ENCODE results near the gene PLCH2.
"Not testable (repeated sequence)": the region's sequence is repeated elsewhere in the genome, so short reads cannot be mapped to it uniquely, and the experiment has no call there.

PLCH2 gene

DNA sequence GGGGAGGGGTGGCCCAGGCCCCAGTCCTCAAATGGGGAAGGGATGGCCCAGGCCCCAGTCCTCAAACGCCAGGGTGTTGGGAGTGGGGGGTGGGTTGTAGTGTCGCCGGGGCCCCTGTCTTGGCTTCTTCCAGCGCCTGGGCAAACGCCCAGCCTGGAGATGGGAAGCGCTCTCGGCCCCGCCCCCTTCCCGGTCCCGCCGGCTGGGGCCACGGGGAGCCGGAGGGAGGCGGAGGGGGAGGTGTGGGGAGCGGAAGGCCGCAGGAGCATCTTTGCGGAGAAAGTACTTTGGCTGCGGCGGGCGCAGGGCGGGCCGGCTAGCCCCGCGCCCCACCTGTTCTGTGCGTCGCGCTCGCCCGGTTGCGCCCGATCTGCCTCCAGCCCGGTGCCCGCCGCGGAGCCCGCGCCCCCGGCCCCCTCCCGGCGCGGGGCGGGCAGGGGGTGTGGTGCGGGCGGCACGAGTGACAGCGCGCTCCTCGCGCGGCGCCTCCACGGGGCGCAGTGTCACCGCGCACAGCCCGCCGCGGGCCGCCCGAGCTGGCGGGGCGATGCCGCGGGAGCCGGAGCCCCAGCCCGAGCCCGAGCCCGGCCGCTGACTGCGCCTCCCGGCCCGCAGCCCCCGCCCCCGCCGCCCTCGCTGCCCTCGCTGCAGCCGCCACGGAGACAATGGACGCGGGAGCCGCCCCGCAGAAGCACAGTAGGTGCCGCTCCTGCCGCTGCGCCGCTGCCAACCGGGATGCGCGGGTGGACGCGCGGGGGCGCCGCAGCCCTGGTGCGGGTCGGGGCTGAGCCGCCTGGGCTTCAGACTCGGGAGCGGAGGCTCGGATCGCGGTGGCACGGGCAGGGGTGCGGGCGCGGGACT, 32.6 kb upstream of the PLCH2 start:
- peak; percentile 14 to 16 for DNase-seq

GRCh38 chr1:2444138-2444591, 31.9 kb upstream of the PLCH2 start:
- DNase-seq, result no peak

GRCh38 chr1:2445162-2445822, 30.8 kb upstream of the PLCH2 start:
- no peak for DNase-seq

DNA sequence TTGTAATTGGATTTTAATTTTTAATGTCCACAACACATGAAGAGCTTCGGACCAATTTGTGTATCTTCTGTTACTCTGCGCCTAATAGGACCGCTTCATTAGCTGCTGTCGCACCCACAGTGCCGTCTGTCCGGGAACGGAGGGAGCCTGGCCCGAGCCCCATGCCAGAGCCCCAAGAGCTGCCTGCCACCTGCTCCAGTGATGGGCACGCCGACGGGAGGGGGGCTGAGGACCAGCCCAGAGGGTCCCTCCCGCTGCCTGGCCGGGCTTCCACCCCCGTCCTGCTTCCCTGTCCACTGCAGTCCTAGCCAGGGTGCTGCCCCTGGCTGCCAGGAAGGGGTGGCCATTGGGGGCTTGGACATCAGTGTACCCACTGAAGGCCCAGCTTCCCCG, 30.3 kb upstream of the PLCH2 start:
- no peak for DNase-seq

DNA sequence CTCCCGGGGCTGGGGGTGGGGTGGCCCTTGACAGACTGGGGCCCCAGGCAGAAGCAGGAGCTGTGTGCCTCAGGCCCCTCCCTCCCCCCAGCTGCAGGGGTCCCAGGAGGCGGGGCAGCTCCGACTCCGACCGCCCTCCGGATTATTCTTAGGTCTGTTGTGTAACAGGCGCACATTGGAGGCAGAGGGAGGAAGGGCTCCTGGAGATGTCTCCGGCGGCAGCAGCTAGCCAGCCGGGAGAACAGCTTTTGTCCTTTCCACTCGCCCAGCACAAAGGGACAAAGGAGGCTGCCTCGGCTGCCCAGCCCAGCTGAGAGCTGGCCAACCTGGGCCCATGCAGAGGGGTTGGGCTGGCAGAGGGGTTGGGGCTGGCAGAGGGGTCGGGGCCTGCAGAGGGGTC, 29.7 kb upstream of the PLCH2 start:
- no peak for DNase-seq

DNA sequence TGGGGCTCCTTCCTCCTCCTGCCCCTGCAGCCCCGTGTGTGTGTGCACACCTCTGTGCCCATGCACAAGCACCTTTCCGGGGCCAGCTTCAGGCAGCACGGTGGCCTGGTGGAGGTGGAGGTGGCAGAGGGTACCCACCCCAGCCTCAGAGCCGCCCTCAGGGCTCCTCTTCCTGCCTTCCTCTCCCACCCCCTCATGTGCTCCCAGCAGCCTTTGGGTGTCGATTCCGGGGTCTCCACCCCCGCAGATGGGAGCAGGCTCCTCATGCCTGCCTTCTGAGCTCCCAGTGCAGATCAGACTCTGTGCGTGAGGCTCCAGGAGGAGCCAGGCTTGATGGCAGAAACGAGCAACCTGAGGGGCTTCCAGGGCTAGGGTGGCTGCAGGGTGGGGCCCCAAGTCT, 29.2 kb upstream of the PLCH2 start:
- DNase-seq, result no peak

DNA sequence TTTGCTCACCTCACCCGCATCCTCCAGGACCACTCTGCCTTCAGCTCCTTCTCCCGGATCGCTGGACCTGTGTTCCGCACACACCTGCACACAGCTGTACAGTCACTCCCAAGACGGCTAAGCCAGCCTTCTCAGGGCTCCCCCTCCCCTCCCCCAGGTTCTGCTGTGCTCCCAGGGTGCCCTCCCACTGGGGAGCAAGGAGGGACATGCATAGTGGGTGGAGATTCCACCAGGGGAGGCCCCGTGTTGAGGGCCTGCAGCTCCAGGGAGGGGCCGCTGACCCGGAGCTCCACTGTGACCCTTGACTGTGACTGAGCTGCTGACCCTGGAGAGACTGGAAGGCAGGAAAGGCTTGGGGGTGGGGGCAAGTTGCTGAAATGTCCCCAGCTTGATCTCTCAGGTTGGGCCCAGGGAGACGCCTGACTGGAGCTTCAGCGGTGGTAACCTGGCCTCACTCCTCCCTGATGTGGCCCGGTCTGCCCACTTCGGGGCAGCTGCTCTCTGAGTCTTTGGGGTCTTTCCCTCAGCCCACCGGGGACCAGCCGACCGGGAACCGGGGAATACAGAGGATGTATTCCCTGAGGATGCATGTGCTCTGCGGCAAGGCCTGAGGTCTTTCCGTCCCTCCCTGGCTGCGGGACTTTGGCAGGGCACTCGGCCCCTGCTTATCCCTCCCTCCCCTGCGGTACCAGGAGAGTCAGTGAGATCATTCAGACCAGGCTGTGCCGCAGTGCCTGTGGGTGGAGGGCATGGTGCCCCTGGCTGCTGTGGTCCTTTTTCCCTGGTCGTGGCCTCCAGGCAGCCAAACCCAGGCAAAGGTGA, 28.6 kb upstream of the PLCH2 start:
- DNase-seq, result no peak

DNA sequence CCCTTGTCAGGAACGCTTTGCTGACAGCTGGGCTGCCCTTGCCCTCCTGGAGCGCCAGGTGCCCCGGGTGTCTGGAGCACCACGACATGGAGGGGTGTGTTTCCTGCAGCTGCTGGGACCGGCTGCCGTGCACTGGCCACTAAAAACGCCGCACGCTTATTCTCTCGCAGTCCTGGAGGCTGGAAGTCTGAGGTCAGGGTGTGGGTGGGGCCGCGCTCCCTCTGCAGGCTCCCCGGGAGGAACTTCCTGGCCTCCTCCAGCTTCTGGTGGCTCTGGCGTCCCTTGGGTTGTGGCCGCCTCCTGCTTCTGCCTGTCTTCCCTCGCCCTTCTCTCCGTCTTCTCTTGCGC, 28.0 kb upstream of the PLCH2 start:
- DNase-seq, result no peak

GRCh38 chr1:2449636-2450454, 26.2 kb upstream of the PLCH2 start:
- no peak for DNase-seq

DNA sequence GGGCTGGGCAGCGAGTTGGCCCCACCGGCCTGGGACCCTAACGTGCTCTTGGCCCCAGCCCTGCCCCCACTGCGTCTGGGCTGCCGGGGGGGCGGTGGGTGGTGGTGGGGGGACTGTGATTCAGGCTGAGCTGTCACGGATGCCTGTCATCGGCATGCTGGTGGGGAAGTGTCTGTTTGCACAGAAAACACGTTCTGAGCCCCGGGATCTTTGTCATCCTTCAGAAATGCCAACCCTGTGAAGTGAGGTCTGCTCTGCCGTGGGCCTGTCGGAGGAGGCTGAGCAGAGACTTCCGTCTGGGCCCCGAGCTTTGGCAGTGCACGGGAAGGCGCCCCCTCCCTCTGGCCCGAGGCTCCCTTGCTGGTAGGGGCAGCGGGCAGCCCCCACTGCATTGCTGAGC, 24.3 kb upstream of the PLCH2 start:
- DNase-seq, result no peak

- no peak for DNase-seq
These were observed 23.7 kb upstream of the PLCH2 start for GRCh38 chr1:2452201-2452931.

DNA sequence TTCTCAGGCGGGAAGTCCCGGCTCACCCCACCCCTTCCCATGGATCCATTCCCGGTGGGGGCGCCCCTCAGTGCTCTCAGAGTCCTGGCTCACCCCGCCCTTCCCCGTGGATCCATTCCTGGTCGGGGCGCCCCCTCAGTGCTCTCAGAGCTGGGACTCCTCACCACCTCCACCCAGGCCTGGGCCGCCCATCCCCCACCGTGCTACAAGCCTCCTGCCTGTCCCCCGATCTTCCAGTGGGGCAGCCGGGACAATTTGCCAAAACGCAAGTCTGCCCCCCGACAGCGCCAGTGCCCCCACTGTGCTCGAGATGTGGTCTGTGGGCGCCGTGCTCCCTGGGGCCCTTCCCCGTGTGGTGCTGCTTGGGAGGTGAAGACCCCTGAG, 23.2 kb upstream of the PLCH2 start:
- no peak for DNase-seq

DNA sequence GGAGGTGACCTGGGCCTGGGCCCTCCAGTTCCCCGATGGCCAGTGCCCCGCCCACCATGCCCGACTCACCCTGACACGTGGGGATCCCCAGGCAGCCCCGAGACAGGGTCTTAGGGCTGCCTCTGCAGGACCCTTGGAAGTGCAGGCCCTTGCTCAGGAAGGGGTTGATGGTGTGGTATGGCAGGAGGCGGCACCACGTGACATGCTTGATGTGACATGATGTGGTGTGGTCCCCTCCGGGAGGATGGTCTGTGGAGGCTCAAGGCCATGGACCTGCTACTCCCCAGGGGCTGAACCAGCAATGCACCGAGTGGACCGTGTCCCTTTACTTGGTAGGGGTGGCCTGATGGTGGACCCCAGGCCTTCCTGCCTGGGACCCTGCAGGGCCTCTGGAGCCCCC, 21.9 kb upstream of the PLCH2 start:
- DNase-seq, result no peak

- DNase-seq, result no peak
These were observed 20.3 kb upstream of the PLCH2 start for GRCh38 chr1:2455757-2456156.

- no peak for DNase-seq
These were observed 18.6 kb upstream of the PLCH2 start for GRCh38 chr1:2457444-2457843.

- DNase-seq, result no peak
These were observed 17.4 kb upstream of the PLCH2 start for GRCh38 chr1:2458687-2459086.

GRCh38 chr1:2459102-2459753, 16.9 kb upstream of the PLCH2 start:
- not testable (repeated sequence) for DNase-seq

- DNase-seq, result no peak
These were observed 16.3 kb upstream of the PLCH2 start for GRCh38 chr1:2459757-2460156.

DNA sequence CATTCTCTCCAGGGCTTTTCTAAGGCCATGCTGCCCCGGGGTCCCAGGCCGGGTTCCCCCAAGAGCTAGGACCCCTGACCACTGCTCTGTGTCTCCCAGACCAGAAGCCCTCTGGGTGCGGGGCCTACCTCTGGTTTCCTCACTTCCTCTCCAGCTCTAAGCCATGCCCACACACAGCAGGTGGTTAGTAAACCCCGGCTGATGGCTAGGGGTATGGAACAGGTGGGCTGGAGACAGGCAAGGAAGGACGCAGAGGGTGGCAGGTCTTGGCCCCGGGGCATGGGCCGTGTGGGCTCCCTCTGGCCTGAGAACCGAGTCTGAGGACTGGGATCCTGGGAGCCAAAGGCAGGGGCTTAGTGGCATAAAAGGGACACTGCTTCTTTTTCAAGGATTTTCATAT, 15.9 kb upstream of the PLCH2 start:
- no peak for DNase-seq

GRCh38 chr1:2460996-2461751, 14.9 kb upstream of the PLCH2 start:
- DNase-seq, result no peak

- no peak for DNase-seq
These were observed 13.3 kb upstream of the PLCH2 start for GRCh38 chr1:2462819-2463218.

Data from CD4-positive, alpha-beta T cell treated with Interleukin-1 beta for 1 hour (primary cell).